GM12892 (cell line): Measurements from ENCODE around the gene SNRPE.

Experiments
- POLR2A ChIP-seq: IDR thresholded peaks from 2 replicates; pipeline ENCODE4 v1.6.1; 2011; ENCODE audit warnings: low read depth, low read length, control low read depth
- POLR2AphosphoS5 ChIP-seq: IDR thresholded peaks from 2 replicates; pipeline ENCODE4 v1.6.1; 2011; ENCODE audit warnings: low read depth, low read length, control low read depth

- no peak for TF ChIP-seq POLR2AphosphoS5
- no peak for TF ChIP-seq POLR2A
Observed at GRCh38 chr1:203818399-203818798, 43.0 kb upstream of the SNRPE start.
